Measurements from ENCODE around the gene ABHD6. TPM values are rescaled to one million over a fixed set of nuclear protein-coding genes. Genes with fewer than 3 reads are reported as not detected.

ABHD6 gene
- total and polyA plus RNA-seq, 4 donors: 5.2 to 14.1 (median 10.7) TPM

DNA sequence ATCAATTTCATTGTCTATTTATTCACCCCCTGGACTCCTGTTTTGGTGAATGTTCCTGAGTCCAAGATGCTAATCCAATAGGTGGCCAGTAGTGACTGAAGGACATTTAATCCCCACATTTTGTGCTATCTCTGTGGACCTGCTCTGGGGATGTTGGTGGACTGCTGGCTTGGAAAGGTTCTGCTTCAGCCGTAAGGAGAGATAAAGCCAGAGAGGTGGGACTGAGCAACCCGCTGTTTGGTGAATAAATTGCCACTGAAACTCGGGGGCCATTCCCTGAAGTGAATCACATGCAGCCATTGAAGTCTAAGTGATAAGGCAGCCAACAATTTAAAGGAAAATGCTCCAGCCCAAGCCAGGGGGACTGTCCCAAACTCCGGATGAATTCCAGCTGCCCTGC is 1.6 kb upstream of the ABHD6 start:
- H3K36me3 ChIP-seq (ENCODE audit: control insufficient read depth in 4 of 4, insufficient read depth in 4 of 4, low read length in 4 of 4): no peaks in the 10 kb centered on the region
- 85 to 89% methylated on average over 4 of the region's 4 CpGs for WGBS, 2 donors
- H3K4me3 ChIP-seq: no peak overlapping the region
- peaks cover 0 to 2% (median 0%) of the 10 kb centered on the region in 4 donors for H3K9me3 ChIP-seq (ENCODE audit: control insufficient read depth in 4 of 4, insufficient read depth in 3 of 4, low read length in 3 of 4)
- H3K9ac ChIP-seq (ENCODE audit: insufficient read depth in 1 of 2, low read length in 2 of 2): no peak overlapping the region
- TF ChIP-seq CTCF (IDR thresholded peaks at IDR 0.05; ENCODE audit: control extremely low read depth, extremely low read depth): no peak
- H3K27ac ChIP-seq (ENCODE audit: low read depth in 1 of 2, low read length in 1 of 2): no peak overlapping the region
- DNase-seq (peak in 2 of 3 donors; percentile 11 to 19), ATAC-seq (ENCODE audit: insufficient read depth, low FRiP score) (no peak)
- H3K4me1 ChIP-seq (ENCODE audit: control insufficient read depth in 5 of 5, insufficient read depth in 5 of 5, low read length in 5 of 5): peaks cover 0 to 17% (median 0%) of the 10 kb centered on the region in 5 donors
- H3K27me3 ChIP-seq (ENCODE audit: control insufficient read depth in 3 of 3, insufficient read depth in 3 of 3, low read length in 2 of 3): peaks cover 0 to 15% (median 11%) of the 10 kb centered on the region in 3 donors

- Histone ChIP-seq H3K4me3 (peak overlapping the region; percentile 62), H3K27ac (ENCODE audit: low read depth in 1 of 2, low read length in 1 of 2) (peak overlapping the region in 1 of 2 donors; percentile 81), H3K36me3 (ENCODE audit: control insufficient read depth in 4 of 4, insufficient read depth in 4 of 4, low read length in 4 of 4) (no peaks in the 10 kb centered on the region), H3K9ac (ENCODE audit: insufficient read depth in 1 of 2, low read length in 2 of 2) (peak overlapping the region; percentile 21 to 76), H3K27me3 (ENCODE audit: control insufficient read depth in 3 of 3, insufficient read depth in 3 of 3, low read length in 2 of 3) (peaks cover 0 to 8% (median 8%) of the 10 kb centered on the region in 3 donors), H3K9me3 (ENCODE audit: control insufficient read depth in 4 of 4, insufficient read depth in 3 of 4, low read length in 3 of 4) (peaks cover 0 to 2% (median 0%) of the 10 kb centered on the region in 4 donors), H3K4me1 (ENCODE audit: control insufficient read depth in 5 of 5, insufficient read depth in 5 of 5, low read length in 5 of 5) (peaks cover 0 to 17% (median 0%) of the 10 kb centered on the region in 5 donors)
- 15 to 17% methylated on average over 24 of the region's 24 CpGs for WGBS, 2 donors
- DNase-seq (peak in 2 of 3 donors; percentile 12 to 18), ATAC-seq (ENCODE audit: insufficient read depth, low FRiP score) (no peak)
- no peak for TF ChIP-seq CTCF (IDR thresholded peaks at IDR 0.05; ENCODE audit: control extremely low read depth, extremely low read depth)
These were observed 910 bp upstream of the ABHD6 start for GRCh38 chr3:58236527-58237237.

DNA sequence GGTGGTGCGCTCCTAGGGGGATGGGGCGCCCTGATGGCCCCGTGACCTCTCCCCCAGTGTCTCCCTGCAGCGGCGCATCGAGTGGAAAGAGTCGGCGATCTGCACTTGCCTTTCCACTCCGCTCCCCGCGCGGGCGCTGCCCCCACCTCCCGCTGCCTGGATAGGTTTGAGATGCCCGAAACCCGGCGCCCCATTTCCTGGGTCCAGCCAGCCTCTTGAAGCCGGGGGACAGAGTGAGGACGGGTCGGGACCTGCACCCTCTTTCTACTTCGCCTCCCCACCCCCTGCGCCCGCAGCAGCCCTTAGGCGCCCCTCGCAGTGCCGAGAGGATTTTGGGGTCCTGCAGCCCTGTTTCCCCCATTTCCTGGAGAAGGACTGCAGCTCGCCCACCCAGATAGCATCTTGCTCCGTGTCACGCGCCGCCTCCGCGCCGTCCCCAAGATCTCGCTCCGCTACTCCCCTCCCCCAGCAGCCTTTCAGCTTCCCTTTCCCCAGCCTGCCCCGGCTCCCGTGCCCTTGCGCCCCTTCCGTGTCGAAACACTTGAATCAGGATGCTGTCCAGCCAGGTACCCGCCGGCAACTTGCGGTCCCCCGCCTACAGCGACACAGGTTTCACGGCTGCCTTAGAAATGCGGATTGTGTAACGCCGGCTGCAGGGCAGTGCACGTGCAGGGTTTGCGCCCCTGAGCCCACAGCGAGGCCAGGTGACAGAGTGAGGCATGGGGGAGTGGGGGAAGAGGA is 519 bp downstream of the ABHD6 start:
- peak overlapping the region; percentile 76 for H3K4me3 ChIP-seq
- H3K27ac ChIP-seq (ENCODE audit: low read depth in 1 of 2, low read length in 1 of 2): peak overlapping the region; percentile 9 to 87
- H3K9me3 ChIP-seq (ENCODE audit: control insufficient read depth in 4 of 4, insufficient read depth in 3 of 4, low read length in 3 of 4): peaks cover 0 to 2% (median 0%) of the 10 kb centered on the region in 4 donors
- H3K36me3 ChIP-seq (ENCODE audit: control insufficient read depth in 4 of 4, insufficient read depth in 4 of 4, low read length in 4 of 4): no peaks in the 10 kb centered on the region
- no peak overlapping the region for H3K9ac ChIP-seq (ENCODE audit: insufficient read depth in 1 of 2, low read length in 2 of 2)
- no peak for TF ChIP-seq CTCF (IDR thresholded peaks at IDR 0.05; ENCODE audit: control extremely low read depth, extremely low read depth)
- peaks cover 0 to 8% (median 3%) of the 10 kb centered on the region in 3 donors for H3K27me3 ChIP-seq (ENCODE audit: control insufficient read depth in 3 of 3, insufficient read depth in 3 of 3, low read length in 2 of 3)
- peak; percentile 21 to 43 (median 37) for DNase-seq
- H3K4me1 ChIP-seq (ENCODE audit: control insufficient read depth in 5 of 5, insufficient read depth in 5 of 5, low read length in 5 of 5): peaks cover 0 to 17% (median 0%) of the 10 kb centered on the region in 5 donors
- WGBS, 2 donors: 1 to 2% methylated on average over 42 to 53 of the region's 53 CpGs
- ATAC-seq (ENCODE audit: insufficient read depth, low FRiP score): peak; percentile 42
